GM19372 (cell line): Measurements from ENCODE around the gene ASB1.

Source experiments
- ATAC-seq: cut with Tn5 transposase; IDR thresholded peaks from one replicate; pipeline ENCODE4 v1.9.1; 2021; ENCODE audit warnings: mild to moderate bottlenecking, low read depth, moderate library complexity; ENCODE audit not compliant: unreplicated experiment

ASB1 gene, protein sequence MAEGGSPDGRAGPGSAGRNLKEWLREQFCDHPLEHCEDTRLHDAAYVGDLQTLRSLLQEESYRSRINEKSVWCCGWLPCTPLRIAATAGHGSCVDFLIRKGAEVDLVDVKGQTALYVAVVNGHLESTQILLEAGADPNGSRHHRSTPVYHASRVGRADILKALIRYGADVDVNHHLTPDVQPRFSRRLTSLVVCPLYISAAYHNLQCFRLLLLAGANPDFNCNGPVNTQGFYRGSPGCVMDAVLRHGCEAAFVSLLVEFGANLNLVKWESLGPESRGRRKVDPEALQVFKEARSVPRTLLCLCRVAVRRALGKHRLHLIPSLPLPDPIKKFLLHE

DNA sequence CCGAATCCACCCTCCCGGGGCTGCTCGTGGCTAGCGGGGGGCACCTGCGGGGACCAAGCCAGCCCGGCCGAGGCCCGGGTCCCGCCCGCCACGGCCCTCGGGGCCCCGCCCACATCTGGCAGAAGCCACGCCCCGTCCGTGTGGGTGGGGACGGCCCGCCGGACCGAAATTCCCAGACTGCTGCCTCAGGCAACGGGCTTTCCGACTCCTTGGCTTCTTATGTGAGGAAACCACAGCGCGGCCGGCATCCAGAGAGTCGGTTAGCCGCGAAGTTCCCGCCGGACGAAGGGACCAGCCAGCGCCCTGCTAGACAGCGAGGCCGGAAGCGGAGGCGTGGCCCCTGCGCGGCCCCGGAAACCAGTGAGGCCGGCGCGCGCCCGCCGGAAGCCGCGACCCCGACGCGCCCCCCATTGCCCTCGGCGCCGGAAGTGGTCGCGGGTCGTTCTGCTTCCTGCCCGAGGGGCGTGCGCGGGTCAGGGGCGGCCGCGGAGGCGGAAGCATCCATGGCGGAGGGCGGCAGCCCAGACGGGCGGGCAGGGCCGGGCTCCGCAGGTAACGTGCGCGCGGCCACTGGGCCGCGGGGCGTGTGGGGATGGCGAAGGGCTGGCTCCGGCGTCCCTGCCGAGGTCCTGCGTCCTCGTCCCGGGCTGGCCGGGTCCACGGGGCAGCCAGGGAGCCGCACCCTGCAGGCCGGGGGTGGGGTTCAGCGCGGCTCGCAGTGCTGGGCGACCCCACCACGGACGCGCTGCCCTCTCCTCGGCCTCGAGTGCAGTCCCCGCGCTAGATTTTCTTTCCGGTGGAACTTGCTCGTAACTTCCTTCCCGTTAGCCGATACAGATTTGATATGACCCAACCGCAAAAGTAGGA, at the start of gene ASB1:
TSS of gene ASB1 (plus strand) at position 360 of the 867 bp plus-strand sequence. CDS start at position 504, 144 bp downstream.
- peak; percentile 82 for ATAC-seq

DNA sequence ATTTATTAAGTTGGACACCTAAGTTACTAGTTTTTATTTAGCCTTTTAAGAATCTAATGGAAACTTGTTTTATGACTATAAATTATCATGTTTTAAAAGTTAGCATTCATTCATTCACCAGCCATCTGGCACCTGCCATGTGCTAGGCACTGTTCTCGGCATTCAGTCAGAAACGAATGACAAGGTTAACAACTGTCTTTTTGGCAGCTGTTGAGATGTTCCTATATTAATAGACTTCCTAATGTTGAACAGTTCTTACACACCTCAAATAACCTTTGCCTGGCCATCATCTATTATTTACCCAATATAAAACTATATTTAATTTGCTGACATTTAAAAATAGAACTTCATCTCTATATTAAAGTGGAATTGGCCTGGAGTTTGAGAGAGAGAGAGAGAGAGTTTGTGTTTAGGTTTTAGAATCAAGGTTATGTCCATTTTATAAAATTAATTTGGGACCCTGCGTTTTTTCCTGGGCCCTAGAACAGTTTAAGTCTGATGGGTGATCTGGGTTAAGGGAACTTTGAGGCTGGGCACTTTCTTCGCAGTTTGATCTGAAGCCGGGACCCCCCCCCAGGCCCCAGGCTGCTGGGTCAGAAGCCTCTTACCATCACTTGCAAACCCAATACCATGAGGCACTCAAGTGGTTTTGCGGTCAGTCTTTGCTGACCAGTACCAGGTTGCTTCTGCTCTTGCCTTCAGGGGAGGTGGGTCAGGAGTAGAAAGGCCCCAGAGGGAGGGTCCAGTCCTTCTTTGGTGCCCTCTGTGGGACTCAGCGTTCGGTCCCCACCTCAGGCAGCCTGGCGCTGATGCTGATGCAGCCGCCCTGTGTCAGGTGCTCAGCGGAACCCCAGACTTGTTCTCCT, 48.3 kb upstream of the ASB1 start:
- ATAC-seq: no peak

DNA sequence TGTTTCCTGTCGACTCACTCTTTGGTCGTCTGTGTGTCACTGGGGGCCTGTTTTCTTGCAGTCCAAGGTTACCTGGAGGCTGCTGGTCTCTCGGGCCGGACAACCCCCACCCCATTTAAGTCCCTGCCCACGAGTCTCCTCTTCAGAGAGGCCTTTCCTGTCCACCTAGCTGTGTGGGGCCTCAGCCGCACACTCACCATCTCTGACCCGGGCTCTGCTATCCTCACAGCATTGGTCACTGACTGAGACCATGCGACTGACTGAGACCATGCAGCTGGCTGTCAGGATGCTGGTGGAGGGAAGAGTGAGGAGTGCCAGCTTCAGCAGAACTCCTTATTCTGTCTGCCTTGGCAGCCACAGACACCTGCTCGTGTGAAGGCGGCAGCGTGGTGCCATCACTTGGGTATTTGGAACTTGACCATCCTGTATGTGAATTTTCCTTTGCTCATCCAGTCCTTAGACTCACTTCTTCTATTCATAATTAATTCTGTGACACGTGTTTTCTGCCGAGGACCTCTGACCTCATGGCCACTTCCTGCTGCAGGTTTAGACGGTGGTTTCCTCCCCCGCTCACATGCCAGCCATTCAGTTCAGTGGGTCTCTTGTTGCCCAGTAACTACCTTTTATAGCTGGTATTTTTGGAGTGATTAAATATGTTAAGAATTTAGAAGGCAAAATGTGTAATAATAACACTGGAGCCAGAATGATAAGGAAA, 47.5 kb upstream of the ASB1 start:
- ATAC-seq: no peak

DNA sequence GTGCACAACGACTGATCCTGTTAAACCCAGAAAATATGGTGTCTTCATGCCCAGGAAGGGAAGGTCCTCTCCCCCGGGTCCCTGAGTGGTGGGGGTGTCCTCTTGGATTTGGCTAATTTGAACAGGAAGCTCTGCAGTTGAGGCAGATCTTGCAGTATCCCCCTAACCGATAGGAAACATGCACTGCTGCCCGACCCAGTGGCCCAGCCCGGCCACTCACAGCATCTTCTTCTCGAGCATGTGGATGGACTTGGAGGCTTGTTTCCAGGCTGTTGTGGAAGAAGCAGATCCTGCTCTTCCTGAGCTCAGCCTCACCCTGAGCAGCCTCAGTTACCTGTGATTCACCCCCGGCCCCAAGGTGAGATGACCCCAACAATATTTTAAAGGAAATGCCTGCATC, 46.4 kb upstream of the ASB1 start:
- no peak for ATAC-seq

DNA sequence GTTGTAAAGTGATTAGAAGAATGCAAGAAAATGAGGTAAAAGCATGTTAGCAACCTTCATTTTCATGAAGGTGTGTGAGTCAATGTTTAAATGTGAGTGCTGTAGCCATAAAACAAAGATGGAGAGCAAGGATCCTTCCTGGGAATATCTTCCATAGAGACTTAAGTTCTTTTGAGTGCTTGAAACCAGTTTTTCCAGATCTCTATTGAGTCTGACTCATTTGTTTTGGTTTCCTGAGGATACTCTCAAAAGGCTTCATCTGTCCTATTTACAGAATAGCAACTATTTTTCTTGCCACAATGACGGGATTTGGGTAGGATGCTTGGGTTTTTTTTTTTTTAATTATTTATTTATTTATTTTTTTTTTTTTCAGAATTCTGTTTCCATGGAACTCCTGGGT, 45.9 kb upstream of the ASB1 start:
- no peak for ATAC-seq

DNA sequence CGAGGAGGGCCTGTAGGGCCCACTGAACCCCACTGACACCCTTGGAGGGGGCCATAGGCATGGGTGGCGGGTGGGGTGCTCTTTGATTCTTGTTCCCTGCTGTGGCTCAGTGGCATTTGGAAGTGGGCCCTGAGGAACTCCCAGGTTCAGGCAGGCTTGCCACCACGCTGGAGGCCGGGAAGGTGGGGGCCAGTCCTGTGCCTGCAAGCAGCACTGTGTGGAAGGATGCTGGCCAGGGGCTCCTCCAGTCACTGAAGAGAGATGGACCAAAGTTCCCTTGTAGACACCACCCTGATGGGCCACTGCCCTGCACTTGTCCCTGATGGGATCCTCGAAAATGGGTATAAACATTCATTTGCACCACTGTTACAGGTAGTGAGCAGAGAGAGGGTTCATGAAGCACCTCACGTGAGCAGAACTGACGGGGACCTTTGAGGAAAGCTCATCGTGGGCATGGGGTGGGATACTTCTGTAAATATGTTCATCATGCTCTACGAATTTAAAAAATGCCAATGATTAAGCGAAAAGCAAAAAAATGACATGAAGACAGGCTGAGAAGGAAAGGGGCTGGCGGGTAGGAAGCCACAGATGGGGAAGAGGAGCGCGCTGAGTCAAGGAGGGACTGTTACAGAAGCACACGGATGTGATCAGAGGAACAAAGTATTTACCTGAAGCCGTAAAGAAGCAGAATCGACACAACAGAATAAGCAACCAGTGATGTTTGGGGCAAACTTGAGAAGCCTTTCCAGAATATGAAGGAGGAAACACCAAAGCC, 45.2 kb upstream of the ASB1 start:
- ATAC-seq: no peak

DNA sequence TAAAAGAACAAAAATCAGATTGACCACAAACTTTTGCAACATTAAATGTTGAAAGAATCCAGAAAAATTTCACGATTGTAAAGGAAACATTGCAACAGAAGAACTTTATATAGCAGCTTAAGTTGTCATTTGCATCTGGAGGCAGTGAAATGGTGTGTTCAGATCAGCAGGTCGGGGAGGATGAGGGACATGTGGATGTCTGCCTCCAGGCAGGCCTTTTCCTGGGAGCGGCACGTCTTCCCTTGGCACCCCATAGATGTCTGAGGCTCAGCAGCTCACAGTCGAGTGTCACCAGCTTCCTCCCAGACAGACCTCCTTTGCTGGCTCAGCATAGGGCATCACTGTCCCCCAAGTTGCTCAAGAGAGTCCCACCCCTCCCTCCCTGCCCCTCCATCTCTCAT, 44.3 kb upstream of the ASB1 start:
- no peak for ATAC-seq

DNA sequence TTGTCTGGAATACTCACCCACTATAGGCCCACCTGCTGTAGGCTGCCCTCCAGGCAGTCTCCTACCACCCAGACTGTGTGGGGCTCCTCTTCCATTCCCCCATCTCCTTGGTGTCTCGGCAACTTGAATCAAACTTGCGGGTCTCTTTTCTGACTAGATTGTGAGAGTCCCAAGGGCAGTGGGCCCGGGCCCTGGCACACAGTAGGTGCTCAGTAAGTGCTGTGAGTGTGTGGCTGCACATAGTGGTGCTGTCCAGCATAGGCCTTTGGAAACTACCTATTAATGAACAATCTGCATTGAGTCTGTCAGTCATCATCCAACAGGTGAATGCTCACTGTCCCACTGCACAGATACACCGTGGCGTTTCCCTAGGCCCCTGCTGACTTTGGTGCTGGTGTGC, 43.6 kb upstream of the ASB1 start:
- no peak for ATAC-seq

DNA sequence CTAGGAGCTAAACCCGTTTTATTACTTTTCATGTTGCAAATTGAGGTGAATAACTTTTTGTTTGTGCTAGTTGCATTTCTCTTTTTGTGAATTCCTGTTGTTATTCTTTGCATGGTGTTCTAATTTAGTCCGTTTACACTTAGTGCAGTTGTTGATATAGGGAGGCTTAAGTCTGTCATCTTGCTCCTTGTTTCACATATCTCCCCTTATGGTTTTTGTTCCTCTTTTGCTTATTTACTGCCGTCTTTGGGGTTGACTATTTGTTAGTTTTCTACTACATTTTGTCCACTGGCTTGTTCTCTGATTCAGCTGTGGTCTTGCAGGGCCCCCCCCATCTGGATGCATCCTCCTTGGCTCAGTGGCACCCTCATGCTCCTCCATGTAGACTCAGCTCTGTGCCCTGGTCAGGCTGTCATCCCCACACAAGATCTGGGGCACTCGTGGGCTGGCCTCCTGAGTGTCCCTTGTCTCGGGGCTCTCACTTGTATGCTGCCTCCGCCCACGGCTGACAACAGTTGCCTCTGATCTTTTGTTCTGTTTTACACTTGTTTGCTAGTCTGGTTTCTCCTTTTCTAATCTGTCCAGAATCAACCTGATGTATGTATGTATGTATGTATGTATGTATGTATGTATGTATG, 42.9 kb upstream of the ASB1 start:
- ATAC-seq: no peak

DNA sequence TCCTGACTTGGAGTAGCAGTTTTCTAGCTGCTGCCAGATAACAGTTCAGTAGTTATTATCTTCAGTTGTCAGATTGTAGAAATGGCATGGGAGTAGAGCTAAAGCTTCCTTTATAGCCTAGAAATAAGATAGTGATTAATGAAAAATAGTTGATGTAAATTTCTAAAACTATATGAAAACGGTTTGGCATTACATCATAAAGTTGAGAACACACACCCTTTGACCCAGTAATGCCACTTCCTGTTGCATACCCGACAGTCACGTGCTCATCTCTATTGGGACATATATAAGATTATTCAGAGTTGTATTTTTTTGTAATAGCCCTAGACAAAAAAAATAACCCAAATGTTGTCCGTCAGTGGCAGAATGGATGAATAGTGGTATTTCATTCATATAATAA, 39.4 kb upstream of the ASB1 start:
- no peak for ATAC-seq

DNA sequence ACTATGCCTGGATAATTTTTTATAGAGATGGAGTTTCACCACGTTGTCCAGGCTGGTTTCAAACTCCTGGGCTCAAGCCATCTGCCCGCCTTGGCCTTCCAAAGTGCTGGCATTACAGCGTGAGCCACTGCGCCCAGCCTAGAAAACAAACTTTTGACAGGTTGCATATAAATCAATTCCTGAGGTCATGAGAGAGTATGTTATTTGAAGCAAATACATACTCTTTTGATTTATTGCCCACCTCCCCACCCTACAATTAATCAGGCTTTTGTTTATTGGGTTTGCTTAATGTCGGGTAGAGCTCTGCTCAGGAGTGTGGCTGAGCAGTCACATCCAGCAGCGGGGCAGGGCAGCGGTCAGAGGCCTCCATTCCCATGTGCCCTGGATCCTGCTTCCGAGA, 37.9 kb upstream of the ASB1 start:
- no peak for ATAC-seq

DNA sequence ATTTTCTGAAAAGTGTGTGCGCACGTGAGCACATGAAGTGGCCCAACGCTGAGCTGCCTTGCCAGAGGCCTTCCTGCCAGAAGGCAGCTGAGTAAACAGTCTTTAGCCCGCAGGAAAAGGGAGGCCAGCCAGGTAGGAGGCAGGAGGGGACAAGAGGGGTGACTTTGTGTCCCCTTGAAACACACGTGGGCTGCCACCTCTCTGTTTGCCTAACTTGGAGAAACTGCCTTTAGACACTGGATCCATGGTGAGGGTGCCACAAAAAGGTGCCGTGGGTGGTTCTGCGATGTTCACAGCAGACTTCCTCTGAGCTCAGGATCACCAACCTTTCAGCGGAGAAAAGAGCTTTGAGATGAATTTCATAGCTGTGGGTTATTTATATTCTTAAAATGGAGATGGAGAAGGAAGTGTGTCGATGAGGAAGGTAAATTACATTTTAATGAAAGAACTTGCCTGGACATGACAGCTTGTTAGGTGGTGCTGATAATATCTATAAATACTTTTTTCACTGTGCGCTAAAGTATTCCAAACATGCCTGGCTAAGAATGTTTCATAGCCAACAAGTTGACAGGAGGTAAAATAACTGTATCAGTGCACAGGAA, 36.6 kb upstream of the ASB1 start:
- ATAC-seq: no peak

DNA sequence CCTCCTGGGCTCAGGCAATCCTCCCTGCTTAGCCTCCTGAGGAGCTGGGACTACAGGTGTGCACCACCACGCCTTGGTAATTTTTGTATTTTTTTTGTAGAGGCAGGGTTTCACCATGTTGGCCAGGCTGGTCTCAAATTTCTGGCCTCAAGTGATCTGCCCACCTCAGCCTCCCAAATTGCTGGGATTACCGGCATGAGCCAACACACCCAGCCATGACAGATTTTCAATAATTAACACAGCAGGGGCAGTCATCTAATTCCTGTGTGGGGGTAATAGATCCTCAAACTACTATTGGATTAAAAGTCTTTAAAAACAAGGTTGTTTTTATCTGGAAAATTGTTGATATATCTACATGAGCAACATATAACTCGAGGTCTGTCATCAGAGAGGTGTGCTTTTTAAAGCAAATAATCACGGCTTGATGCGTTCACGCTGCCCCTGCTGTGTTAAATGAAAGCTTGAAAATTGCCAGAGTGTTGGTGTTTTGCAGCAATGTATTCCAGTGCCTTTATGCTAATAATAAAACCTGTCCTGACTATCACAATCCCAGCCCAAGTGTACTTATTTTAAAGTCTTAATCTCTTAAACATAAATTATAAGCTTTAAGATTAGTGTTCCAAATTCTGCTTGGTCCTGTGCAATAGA, 35.6 kb upstream of the ASB1 start:
- ATAC-seq: no peak

DNA sequence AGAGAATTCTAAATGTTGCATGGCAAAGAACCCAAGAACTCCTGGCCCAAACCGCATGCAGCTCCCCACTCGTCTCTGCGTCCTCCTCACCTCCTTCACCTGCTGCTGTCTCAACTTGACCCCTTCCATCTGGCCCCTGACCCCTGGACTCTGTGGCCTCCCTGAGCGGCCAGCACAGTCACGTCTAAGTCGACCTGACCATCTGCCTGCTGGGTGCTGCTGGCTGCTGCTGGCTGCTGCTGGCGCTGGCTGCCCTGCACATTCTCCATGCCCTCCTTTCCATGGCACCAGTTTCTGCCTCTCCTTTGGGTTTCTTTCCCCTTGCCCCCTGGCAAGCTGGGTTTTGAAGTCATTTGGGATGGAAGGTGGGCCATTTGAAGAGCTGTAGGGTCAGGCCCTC, 30.1 kb upstream of the ASB1 start:
- ATAC-seq: no peak

DNA sequence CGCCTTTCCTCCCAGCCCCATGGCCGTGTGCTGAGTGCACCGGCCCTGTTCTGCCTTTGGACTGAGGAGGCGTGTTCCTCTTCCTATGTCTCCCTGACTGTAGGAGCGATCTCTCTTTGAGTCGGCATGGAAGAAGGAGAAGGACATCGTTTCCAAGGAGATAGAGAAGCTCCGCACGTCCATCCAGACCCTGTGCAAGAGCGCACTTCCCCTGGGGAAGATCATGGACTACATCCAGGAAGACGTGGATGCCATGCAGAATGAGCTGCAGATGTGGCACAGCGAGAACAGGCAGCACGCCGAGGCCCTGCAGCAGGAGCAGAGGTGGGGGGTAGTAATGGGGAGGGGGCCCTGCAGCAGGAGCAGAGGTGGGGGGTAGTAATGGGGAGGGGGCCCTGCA, 29.4 kb upstream of the ASB1 start:
- no peak for ATAC-seq

DNA sequence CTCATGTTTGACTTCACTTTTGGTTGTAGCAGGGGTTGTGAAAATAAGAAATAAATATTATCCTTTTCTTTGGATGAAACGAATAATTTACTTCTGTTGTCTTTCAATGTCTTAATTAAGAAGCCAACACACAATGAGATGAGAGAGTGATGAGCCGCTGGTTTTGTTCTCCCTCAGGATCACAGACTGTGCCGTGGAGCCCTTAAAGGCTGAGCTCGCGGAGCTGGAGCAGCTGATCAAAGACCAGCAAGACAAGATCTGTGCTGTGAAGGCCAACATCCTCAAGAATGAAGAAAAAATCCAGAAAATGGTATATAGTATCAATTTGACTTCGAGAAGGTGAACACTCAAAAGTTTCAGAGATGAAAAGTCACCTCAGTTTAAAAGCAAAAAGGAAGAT, 28.1 kb upstream of the ASB1 start:
- no peak for ATAC-seq

DNA sequence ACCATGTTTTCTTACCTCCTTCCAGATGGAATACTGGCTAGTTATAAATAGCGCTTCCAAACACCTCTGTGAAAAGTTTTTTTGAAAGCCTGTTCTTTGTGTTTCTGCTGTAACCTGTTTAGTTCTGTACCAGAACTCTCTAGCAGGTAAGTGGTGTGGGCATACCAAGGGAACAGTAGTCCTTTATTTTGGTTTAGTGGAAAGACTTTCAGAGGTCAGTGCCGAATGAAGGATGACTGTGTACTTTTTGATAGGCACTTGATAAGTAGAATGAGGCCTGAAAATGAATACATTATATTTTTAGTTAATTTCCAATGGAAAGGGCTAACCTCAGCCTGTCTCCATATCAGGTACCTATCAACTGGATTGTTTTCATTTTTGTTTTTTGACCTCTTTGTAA, 27.6 kb upstream of the ASB1 start:
- no peak for ATAC-seq

DNA sequence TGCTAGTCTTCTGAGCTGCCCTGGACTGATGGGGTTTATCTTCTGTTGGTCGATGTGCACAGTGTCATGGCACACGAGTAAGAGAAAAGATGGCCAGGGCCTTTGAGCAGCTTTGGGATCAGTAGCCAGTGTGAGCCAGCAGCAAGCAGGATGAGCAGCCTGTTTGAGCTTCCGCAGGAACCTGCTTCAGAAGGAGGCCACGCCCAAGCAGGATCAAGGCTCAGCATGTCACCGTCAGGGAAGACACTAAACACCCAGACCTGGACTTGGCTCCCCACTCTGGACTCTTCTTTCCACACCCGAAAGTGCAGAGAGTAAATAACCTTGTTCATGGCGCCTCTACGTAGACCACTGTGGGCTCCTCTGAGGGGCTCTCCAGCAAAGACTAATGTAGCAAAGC, 25.2 kb upstream of the ASB1 start:
- ATAC-seq: no peak
